Activated T-helper 1 cell treated with anti-CD3 and anti-CD28 coated beads, Interleukin-2, amount 50 U/mL, for 16 hours (primary cell): ENCODE results near the gene LYG2.
"Not testable (repeated sequence)": the region's sequence is repeated elsewhere in the genome, so short reads cannot be mapped to it uniquely, and the experiment has no call there.

Experiments used
- DNase-seq, 2 donors: peaks; one replicate each; pipeline ENCODE4 v3.0.0-alpha.2; 2020; ENCODE audit warnings: low read depth in 1 of 2, low spot score in 1 of 2

LYG2 gene, protein sequence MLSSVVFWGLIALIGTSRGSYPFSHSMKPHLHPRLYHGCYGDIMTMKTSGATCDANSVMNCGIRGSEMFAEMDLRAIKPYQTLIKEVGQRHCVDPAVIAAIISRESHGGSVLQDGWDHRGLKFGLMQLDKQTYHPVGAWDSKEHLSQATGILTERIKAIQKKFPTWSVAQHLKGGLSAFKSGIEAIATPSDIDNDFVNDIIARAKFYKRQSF

DNA sequence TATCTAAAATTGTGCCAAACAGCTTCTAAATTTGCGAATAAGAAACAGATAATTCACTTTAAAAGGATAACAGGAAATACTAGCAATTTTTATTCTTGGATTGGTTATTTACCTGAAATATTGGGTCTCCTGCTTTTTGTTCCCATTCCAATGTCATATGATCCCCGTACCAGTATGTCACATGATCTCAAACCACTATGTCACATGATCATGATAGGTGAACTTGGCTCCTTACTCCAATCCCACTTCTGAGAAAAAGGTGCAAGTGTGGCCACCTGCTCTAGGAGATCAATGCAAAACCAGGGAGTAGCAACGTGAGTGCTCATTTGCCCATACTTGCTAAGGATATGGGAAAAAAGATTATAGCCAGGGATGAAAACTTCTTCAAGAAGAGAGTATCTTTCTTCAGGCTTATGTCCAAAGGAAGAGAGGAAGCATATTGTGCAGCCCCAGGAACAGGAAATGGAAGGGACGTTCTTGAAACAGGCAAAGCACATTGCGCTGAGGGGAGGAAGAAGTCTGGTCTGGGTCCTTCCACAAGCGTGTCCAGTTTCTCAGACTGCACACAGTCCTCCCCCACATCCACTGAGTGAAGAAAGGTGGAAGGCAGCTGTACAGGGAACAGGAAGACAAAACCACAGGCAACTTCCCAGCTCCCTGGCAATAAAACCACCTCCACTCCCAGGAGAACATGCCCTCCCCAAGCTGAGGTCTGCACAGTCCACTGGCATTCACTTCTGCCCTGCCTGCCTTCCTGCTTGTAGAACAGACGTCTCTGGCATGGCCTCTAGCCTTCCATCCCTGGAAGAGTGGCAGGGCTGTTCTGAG lies at the start of gene LYG2:
Gene LYG2, minus strand, starts transcription at position 176 of the 828 bp plus-strand sequence. CDS start 1,406 bp downstream, outside the sequence.
- no peak for DNase-seq

DNA sequence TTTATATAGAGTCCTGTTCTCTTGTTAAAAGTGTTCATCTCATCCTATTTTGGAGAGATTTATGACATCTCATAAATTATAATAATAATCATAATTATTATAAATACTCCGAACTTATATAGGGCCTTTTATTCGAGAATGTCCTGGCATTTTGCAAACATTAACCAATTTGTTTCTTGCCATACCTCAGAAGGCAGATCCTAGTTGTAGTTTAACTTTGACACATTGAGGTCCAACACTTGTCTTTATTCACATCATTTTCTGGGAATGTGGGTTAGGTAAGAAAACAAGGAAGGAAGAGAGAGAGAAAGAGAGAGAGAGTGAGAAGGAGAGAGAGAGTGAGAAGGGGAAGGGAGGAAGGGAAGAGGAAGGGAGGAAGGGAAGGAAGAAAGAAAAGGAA lies 45.6 kb upstream of the LYG2 start, which contains the start of gene LYG1:
Gene LYG1, minus strand, starts transcription at position 101 of the 400 bp plus-strand sequence. CDS start 5,527 bp downstream, outside the sequence.
- not testable (repeated sequence) for DNase-seq

DNA sequence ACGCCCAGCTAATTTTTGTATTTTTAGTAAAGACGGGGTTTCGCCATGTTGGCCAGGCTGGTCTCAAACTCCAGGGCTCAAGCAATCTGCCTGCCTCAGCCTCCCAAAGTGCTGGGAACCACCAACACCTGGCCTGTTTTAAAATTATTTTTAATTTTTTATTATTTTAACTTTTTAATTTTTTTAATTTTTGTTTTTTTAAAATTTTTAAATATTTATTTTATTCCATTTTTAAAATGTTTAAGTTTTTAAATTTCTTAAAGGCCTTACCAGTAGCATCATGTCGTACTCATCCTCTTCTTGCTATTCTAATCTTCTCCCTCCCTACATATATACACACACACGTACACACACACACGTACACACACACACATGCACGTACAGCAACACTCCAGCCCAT lies 44.1 kb upstream of the LYG2 start:
- no peak for DNase-seq

DNA sequence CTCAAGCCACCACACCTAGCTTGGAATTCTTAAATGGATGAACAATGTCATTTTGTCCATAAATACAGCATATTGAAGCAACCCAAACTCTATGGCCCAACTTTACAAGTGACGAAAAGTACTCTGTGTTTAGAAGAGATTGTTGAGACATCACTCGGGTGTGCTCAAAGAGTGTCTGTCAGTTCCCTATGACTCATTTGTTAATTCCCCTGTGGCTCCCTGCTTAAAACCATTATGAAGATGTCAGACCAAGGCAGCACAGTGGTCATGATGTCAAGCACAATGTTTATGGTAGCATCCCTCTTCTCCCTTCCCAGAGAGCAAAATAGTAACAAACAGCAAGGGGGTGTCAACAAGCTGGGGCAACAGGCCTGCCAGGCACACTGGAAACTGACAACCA lies 42.5 kb upstream of the LYG2 start:
- no peak for DNase-seq

DNA sequence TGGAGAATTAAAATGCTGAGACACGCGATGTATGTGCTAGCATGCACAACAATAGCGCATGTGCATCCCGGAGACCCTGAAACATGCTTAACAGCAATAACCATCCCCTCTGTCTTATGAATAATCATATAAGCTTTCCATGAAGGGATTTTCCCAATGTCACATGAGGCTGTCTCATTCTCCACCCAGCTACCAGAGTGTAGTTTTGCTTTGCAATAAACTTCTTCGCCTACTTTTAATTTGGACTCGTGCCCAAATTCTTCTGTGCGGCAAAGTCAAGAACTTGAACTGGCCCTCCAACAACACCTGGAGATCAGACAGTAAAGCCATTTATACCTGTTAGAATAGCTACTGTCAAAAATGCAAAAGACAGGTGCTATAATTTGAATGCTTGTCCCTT lies 30.1 kb upstream of the LYG2 start:
- no peak for DNase-seq

DNA sequence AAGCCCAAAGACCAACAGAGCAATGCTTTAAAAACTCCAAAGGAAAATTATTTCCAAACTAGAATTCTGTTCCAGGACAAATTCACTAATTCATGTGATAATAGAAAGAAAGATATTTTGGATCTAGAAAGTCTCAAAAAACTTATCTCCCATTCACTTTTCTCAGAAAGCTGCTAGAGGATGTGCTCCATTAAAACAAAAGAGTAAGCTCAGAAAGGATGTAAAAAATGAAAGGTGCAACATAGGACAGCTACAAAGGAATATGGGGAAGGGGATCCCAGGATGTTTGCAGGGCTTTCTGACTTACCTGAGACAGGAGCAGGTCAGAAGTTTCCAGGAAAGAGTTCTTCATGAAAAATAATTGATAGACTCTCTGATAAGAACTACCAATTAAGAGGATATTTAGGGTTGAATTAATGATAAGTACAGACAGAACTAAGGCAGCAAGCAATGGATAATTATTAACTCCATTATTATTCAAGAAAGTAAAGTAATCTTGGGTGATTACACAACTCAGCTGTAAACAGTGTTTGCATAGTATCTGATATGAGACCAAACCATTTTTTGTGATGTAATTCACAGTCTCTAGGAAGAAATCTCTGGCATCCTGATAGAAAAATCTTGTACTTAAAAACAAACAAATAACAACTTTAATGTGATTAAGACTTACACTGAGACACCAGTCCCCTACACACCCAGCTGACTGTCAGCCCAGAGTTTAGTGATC lies 24.7 kb upstream of the LYG2 start:
- DNase-seq, result no peak

DNA sequence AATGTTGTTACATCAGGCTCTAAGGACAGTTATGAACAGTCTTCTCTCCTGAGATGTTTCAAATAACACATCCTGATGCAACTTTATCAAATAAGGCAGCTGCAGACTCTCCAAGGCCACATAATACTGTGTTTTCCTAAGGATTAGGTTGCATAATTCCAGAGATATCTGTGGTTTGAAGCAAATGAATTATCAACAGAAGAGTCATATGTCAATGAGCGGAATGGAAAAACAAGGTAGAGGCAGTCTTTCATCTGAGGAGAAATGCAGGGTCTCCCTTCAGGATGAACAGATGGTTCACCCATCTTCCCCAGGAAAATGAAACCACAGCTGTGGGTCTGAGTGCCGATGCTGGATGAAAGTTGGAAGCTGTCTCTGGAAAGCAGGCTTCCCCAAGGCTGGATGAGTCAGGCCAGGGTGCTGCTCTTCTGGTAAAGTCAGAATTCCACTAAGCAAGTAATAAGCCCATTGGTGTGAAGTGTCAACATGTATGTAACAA lies 23.4 kb upstream of the LYG2 start:
- DNase-seq, result no peak

DNA sequence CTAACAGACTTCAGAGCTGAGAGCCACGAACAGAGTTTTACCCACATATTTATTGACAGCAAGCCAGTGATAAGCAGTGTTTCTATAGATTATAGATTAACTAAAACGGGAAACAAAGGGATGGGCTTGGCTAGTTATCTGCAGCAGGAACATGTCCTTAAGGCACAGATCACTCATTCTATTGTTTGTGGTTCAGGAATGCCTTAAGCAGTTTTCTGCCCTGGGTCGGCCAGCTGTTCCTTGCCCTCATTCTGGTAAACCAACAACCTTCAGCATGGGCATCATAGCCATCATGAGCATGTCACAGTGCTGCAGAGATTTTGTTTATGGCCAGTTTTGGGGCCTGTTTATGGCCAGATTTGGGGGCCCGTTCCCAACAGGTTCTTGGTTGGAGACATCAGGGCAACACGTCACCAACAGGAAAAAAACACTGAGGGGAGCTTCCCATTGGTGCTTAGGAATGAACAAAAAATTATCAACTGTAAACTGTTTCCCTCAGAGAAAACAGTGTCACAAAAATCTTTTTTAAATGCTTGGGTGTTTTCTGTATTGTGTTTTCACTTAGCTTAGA lies 22.8 kb upstream of the LYG2 start:
- not testable (repeated sequence) for DNase-seq

DNA sequence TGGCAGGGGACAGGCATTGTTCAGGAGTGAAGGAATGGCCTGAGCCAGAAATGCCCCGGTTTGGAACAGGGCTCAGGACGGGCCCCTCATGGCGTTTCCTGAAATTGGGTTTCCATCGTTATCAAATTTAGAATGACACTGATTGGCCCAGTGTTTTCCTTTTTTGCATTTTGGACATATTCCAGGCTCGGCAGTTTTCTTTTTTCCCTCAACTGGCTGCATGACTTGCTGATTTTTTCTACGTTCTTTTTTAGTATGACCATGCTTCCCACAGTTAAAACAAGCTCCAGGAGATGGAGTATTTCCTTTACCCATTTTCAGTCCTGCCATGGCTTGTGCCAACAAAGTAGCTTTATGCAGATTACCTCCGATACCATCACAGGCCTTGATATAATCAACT lies 20.4 kb upstream of the LYG2 start:
- no peak for DNase-seq

DNA sequence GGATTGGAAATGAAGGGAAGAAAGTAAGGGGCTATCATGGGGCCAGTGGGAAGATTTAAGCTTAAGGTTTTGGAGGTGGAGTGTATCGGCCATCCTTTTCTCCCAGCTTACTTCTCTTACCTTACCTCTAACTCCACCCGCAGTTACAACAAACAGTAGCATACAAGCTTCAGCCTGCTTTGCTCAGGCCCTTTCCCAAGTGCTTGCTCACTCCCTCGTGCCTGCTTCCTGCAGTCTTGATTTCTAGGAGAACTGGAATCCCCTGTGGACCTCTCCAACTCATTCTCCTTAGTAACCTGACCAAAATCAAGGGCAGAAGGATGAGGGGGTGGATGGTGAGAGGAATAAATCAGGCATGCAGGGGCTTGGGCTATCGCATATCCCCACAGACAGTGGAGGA lies 5.8 kb upstream of the LYG2 start:
- DNase-seq, result no peak

DNA sequence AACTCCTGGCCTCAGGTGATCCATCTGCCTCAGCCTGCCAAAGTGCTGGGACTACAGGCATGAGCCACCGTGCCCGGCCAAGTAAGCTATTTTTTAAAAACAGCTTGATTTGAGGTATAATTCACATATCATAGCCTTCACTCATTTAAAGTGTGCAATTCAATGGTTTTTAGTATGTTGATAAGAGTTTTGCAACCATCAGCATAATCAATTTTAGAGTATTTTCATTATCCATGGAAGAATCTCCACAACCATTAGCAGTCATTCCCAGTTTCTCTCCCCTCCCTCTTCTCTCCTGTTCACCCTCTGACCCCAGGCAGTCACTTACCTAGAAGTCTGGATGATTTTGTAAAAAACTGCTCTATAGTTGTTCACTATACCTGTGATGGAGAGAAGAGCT lies 4.7 kb upstream of the LYG2 start:
- no peak for DNase-seq

DNA sequence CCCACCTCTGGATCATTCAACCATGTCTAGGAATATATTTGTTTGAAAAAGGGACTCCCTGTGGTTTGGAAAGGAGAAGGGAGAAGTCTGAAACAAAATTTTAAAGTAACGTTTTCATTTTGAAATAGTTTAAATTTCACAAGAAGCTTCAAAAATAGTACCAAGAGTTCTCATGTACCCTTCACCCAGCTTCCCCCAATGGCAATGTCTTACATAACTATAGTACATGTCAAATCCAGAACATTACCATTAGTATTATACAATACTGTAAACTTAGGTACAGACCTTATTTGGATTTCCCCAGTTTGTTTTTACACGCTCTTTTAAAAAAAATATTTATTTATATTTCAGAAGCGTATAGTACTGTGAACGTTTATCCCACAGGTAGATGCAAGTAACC lies 4.0 kb upstream of the LYG2 start:
- no peak for DNase-seq

DNA sequence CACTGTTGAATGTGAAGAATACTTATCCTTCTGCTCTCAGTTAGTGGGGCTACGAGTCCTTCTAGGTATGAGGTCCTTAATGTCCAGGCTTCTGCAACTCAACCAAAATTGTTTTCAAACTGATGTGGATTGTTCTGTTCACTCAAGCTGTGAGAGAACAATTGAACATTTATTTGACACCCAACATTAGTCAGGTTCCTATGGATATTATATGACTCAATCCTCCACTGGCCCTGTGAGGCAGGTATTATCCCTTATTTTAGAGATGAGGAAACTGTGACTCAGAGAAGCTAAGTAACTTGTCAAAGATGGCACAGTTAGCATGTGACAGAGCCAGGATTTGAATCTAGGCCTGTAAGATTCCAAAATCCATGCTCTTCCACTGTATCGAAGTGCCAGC lies 1.2 kb upstream of the LYG2 start:
- DNase-seq, result no peak

DNA sequence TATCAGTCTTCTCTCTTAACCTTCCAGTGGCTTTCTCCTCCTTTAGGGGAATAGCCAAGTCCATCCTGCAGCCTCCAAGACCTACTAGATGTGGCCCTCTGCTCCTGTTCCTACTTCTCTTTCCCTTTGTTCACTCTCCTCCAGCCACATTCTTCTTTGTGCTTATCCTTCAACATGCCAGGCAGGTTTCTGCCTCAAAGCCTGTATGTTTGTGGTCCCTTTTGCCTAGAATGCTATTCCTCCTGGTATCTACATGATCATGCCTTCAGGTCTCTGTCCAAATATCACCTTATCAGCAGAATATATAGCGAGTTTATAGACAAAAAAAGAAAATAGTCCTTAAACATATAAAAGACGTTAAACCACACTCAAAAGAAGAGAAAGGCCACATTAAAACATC lies 5.5 kb downstream of the LYG2 start:
- DNase-seq, result no peak

DNA sequence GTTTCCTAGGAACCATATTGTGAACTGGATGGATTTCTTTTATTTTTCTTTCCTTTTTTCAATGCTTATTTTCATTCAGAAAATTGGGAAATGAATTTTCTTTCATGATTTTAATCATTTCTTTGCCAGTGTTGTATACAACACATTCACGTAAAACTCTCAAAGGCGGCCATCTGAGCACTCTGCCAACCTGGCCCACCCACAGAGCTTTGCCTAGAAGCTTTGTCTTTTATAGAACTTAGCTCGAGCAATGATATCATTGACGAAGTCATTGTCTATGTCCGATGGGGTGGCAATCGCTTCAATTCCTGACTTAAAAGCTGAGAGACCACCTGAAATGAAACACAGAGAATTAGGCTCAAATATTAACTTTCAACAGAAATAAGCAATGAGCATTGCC lies 13.3 kb downstream of the LYG2 start:
- DNase-seq, result no peak

DNA sequence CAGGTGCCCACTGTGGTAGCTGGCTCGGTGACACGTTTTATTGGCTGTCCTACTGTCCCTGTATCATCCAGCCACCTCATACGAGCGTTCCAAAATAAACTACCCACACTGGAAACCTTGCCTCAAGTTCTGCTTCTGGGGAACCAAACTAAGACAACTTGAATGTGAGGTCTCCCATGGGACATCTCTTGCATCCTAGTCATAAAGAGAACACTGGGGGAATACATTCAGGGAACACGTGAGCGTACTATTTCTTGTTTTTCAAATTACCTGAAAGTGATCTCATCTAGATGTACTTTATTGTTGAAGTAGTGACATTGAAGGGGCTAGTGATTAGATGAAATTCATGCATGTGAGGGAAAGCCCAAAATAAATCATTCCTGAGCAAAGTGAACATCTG lies 15.0 kb downstream of the LYG2 start:
- DNase-seq, result no peak

DNA sequence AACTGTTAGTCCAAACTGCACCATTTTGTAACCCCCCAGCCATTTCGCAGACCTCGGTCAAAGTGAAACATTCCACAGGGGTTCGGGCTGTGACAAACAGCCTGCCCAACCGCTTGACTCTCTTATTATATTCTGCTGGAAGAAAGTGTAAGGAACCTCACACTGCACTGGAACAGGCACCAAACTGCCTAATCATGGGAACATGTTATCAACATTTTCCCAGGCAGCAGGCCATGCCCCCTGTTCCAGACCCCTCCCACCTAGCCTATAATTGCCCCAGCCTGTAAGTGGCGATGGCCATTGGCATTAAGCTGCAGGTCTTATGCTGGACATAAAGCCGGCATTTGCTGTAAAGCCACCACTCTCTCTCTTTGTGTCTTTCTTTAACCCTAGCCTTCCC lies 16.9 kb downstream of the LYG2 start:
- no peak for DNase-seq

DNA sequence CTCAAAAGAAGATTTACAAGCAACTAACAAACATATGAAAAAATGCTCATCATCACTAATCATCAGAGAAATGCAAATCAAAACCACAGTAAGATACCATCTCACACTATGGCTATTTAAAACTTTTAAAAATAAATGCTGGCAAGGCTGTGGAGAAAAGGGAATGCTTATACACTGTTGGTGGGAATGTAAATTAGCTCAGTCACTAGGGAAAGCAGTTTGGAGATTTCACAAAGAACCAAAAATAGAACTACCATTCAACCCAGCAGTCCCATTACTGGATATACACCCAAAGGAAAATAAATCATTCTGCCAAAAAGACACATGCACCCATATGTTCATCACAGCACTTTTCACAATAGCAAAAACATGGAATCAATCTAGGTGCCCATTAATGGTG lies 22.3 kb downstream of the LYG2 start:
- not testable (repeated sequence) for DNase-seq

DNA sequence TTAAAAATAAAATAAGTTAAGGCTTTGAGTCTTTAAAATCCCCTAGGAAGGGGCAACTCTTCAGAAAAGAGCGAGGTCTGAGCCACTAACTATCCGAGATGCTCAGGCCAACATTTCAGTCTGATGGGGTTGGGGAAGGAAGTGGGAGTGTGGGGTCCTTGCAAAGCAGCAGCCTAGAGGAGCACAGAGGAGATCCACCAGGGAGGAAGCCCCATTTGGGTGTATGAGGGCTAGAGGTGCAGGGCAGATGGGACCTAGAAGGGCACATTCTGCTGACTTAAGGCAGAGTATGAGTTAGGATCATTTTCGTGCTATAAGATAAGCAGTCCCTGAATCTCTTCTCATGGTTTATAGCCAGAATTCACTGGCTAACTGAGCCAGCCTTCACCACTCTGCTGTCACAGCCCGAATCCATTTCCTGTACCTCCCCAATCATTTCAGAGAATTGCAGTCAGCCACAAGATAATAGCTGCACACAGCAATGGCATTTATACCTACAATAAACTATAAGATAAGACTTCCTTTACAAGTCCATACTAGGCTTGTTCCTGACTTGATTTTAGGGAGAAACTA lies 37.5 kb downstream of the LYG2 start:
- no peak for DNase-seq

DNA sequence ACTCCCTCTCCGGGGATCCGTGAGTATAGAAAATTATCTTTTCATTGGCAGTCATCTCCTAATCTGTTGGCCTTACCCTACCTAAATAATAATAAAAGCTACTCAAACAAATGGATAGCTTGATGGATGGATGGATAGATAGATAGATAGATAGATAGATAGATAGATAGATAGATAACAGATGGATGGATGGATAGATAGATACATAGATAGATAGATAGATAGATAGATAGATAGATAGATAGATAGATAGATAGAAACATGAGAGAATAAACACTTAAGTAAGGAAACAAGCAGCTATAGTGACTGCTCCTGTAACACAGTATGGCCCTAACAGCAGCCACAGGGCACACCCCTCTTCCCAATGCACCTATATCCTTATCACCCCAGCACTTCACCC lies 39.4 kb downstream of the LYG2 start:
- no peak for DNase-seq

DNA sequence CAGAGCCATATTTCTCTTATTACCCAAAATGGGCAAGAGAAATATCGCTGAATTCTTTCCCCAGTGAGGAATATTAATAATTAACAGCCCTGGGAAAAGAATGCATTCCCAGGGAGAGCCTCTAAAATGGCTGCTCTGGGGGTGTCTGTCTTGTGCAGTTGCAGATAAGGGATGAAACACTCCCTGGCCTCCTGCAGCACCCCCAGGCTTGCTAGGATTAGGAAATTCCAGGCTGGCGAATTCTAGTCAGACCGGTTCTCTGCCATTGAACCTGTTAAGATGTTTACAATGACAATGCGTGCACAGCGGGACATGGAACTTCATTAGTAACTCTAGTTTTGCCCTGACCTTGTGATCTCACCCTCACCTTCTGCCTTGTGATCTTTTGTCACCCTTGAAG lies 50.0 kb downstream of the LYG2 start:
- DNase-seq, result no peak
